ENCODE measurements around the gene CSNK1G1.
"Not testable (repeated sequence)": the region's sequence is repeated elsewhere in the genome, so short reads cannot be mapped to it uniquely, and the experiment has no call there.

CSNK1G1 gene

DNA sequence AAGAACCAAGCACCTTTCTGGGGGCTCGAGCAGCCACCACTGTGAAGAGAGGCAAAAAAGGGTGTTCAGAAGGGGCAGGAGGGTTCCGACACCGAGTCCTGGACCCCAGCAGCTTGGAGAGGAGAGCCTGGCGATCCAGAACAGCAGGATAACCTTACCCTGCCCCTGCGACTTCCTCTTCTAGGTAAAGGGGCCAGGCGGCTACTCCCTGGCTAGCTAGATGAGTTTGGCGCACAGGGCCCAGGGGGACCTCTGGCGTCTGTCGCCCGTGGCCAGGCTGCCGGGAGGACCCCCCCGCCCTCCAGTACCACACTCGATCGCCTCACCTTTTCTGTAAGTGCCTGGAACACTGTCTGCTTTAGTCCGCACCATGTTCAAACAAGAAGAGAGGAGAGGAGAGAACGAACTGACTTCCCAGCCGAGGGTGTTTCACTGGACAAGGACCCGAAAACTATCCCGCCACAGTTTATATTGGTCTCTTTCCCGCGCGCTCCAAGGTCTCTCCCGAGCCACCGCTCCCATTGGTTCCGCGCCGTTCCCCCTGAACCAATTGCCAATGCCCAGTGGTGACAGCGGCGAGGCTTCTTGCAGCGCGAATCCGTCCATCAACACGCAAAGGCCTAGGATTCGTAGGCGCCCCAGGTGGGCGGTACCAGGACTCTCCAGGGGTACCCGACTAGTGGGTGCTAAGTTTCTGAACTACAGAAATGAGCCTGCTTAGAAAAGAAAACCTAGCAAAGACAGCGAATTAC is 25.2 kb upstream of the CSNK1G1 start, which contains the start of gene PCLAF:
Gene PCLAF (minus strand): TSS at position 442 of the 752 bp plus-strand sequence. CDS start 70 bp downstream, at position 372.
- Histone ChIP-seq H3K36me3 (ENCODE audit: insufficient read depth) (no peaks in the 10 kb centered on the region), H3K4me1 (ENCODE audit: low read depth, poor library complexity, severe bottlenecking) (peaks cover 25% of the 10 kb centered on the region), H3K27me3 (ENCODE audit: insufficient read depth, low read depth) (no peaks in the 10 kb centered on the region), H3K79me2 (ENCODE audit: insufficient read depth, low read depth) (peaks cover 21% of the 10 kb centered on the region), H3K27ac (peak within 1 kb of the TSS; percentile 25; the same call in 1 of the 2 replicates), H4K20me1 (ENCODE audit: insufficient read depth) (no peaks in the 10 kb centered on the region), H3K9ac (peak within 1 kb of the TSS; percentile 75), H3K4me2 (peak within 1 kb of the TSS; percentile 67), H2AFZ (ENCODE audit: low read depth) (peak within 1 kb of the TSS; percentile 80), H3K4me3 (IDR thresholded peaks at IDR 0.05; ENCODE audit: insufficient read depth, low read depth, low read length) (no peak within 1 kb of the TSS)
- TF ChIP-seq, protein P1, sequence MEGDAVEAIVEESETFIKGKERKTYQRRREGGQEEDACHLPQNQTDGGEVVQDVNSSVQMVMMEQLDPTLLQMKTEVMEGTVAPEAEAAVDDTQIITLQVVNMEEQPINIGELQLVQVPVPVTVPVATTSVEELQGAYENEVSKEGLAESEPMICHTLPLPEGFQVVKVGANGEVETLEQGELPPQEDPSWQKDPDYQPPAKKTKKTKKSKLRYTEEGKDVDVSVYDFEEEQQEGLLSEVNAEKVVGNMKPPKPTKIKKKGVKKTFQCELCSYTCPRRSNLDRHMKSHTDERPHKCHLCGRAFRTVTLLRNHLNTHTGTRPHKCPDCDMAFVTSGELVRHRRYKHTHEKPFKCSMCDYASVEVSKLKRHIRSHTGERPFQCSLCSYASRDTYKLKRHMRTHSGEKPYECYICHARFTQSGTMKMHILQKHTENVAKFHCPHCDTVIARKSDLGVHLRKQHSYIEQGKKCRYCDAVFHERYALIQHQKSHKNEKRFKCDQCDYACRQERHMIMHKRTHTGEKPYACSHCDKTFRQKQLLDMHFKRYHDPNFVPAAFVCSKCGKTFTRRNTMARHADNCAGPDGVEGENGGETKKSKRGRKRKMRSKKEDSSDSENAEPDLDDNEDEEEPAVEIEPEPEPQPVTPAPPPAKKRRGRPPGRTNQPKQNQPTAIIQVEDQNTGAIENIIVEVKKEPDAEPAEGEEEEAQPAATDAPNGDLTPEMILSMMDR (conservative IDR thresholded peaks at IDR 0.05; ENCODE audit: low read depth, low read length): no peak

DNA sequence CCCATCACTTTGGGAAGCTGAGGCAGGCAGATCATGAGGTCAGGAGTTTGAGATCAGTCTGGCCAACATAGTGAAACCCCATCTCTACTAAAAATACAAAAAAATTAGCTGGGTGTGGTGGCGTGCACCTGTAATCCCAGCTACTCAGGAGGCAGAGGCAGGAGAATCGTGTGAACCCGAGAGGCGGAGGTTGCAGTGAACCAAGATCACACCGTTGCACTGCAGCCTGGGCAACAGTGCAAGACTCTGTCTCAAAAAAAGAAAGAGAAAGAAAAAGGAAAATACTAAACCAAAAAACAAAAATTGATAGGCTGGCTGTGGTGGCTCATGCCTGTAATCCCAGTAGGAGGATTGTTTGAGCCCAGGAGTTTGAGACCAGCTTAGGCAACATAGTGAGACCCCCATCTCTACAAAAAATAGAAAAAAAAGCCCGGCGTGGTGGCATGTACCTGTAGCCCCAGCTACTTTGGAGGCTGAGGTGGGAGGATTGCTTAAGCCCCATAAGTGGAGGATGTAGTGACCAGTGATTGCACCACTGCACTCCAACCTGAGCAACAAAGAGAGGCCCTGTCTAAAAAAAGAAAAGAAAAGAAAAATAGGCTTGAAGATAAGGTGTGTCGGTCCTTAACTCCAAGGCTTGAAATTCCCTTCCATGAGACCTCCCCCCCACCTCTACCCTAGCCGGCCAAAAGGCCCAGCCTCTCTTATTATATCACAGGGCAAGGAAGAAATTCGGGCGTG is 24.3 kb upstream of the CSNK1G1 start:
- Histone ChIP-seq H3K79me2 (ENCODE audit: insufficient read depth, low read depth) (peaks cover 21% of the 10 kb centered on the region), H3K4me2 (peak overlapping the region; percentile 67), H3K4me1 (ENCODE audit: low read depth, poor library complexity, severe bottlenecking) (peaks cover 25% of the 10 kb centered on the region), H3K27ac (peak overlapping the region; percentile 25; the same call in 1 of the 2 replicates), H2AFZ (ENCODE audit: low read depth) (peak overlapping the region; percentile 80), H3K9ac (peak overlapping the region; percentile 75)
- not testable (repeated sequence) for H3K4me3 ChIP-seq (IDR thresholded peaks at IDR 0.05; ENCODE audit: insufficient read depth, low read depth, low read length); H4K20me1 ChIP-seq (ENCODE audit: insufficient read depth); H3K27me3 ChIP-seq (ENCODE audit: insufficient read depth, low read depth); H3K36me3 ChIP-seq (ENCODE audit: insufficient read depth)

DNA sequence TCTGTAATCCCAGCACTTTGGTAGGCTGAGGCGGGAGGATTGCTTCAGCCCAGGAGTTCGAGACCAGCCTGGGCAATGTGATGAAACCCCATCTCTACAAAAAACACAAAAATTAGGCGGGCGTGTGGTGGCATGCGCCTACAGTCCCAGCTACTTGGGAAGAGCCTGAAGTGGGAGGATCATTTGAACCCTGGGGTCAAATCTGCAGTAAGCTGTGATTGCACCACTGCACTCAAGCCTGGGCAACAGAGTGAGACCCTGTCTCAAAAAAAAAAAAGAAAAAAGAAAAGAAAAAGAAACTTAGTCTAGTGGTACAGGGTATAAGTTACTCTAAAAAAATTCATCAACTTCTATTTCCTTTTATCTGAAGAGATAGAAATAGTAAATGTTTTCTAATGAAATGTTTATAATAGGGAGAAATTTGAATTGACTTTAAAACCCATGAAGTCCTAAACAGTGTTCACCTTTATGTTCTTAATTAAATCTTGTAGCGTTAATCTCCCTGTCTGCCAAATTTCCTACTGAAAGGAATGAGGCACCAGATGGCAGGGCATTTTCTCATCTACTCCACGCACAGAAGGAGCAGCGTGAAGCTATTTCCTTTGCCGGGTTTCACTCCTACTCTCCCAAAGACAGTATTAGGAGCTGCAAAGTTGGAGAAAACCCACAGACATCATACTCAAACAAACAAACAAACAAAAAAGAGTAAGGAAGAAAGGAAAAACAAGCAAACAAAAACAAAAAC is 23.4 kb upstream of the CSNK1G1 start:
- Histone ChIP-seq H3K27ac (no peak overlapping the region), H3K36me3 (ENCODE audit: insufficient read depth) (no peaks in the 10 kb centered on the region), H2AFZ (ENCODE audit: low read depth) (no peak overlapping the region), H4K20me1 (ENCODE audit: insufficient read depth) (no peaks in the 10 kb centered on the region), H3K4me3 (IDR thresholded peaks at IDR 0.05; ENCODE audit: insufficient read depth, low read depth, low read length) (no peak overlapping the region), H3K9ac (no peak overlapping the region), H3K4me1 (ENCODE audit: low read depth, poor library complexity, severe bottlenecking) (peaks cover 25% of the 10 kb centered on the region), H3K27me3 (ENCODE audit: insufficient read depth, low read depth) (no peaks in the 10 kb centered on the region), H3K4me2 (peak overlapping the region; percentile 67), H3K79me2 (ENCODE audit: insufficient read depth, low read depth) (peaks cover 21% of the 10 kb centered on the region)
- TF ChIP-seq, protein P1 (conservative IDR thresholded peaks at IDR 0.05; ENCODE audit: low read depth, low read length): no peak

DNA sequence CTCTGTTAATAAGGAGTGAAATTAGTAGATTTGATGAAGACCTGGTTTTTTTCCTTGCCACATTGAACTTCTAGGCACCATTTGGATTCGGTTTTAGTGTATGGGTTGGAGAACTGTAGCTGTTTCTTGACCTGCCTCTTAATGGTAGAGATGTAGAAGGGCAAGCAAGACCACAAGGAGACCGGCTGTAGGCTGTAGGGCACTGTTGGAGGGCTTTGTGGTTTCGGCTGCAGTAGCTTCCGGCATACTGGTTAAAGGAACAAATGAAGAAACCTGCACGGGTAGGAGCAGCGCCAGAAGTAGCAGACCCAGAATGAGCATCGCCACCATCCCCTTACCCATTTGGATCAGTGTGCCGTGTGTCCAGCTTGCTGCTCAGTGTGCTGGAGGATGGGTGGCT is 17.4 kb upstream of the CSNK1G1 start:
- Histone ChIP-seq H2AFZ (ENCODE audit: low read depth) (no peak overlapping the region), H3K79me2 (ENCODE audit: insufficient read depth, low read depth) (no peaks in the 10 kb centered on the region; the same call in 1 of the 2 replicates), H3K27me3 (ENCODE audit: insufficient read depth, low read depth) (no peaks in the 10 kb centered on the region), H3K27ac (no peak overlapping the region), H3K4me3 (IDR thresholded peaks at IDR 0.05; ENCODE audit: insufficient read depth, low read depth, low read length) (no peak overlapping the region), H3K4me2 (no peak overlapping the region), H3K36me3 (ENCODE audit: insufficient read depth) (no peaks in the 10 kb centered on the region), H3K4me1 (ENCODE audit: low read depth, poor library complexity, severe bottlenecking) (no peaks in the 10 kb centered on the region), H4K20me1 (ENCODE audit: insufficient read depth) (no peaks in the 10 kb centered on the region), H3K9ac (no peak overlapping the region)
- TF ChIP-seq, protein P1 (conservative IDR thresholded peaks at IDR 0.05; ENCODE audit: low read depth, low read length): no peak

DNA sequence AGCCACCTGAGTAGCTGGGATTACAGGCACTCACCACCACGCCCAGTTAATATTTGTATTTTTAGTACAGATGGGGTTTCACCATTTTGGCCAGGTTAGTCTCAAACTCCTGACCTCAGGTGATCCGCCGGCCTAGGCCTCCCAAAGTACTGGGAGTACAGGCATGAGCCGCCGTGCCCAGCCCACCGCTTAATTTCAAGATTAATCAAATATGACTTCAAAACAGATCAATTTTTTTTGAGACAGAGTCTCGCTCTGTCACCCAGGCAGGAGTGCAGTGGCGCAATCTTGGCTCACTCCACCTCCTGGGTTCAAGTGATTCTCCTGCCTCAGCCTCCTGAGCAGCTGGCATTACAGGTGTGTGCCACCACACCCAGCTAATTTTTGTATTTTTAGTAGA is 15.4 kb upstream of the CSNK1G1 start:
- H3K27me3 ChIP-seq (ENCODE audit: insufficient read depth, low read depth); H3K4me2 ChIP-seq; H3K27ac ChIP-seq; H3K36me3 ChIP-seq (ENCODE audit: insufficient read depth); H3K4me1 ChIP-seq (ENCODE audit: low read depth, poor library complexity, severe bottlenecking); H3K4me3 ChIP-seq (IDR thresholded peaks at IDR 0.05; ENCODE audit: insufficient read depth, low read depth, low read length); H3K79me2 ChIP-seq (ENCODE audit: insufficient read depth, low read depth); H4K20me1 ChIP-seq (ENCODE audit: insufficient read depth); H3K9ac ChIP-seq; H2AFZ ChIP-seq (ENCODE audit: low read depth): not testable (repeated sequence)

All from KMS-11 (cell line).